ENCODE data around the gene HIP1R. TPM values are rescaled to one million over a fixed set of nuclear protein-coding genes. Genes with fewer than 3 reads are reported as not detected.

HIP1R gene
- total RNA-seq, 2 experiments from 2014 or later, result 30.7 to 32.7 TPM

GRCh38 chr12:122880155-122880667, 45.0 kb downstream of the HIP1R start:
- H3K4me1 Mint-ChIP-seq, result peaks cover 82% of the 10 kb centered on the region
- peaks cover 7% of the 10 kb centered on the region for H3K27me3 Mint-ChIP-seq
- CTCF ChIA-PET, result interaction anchor here (0.6 to 1.8 kb wide), 8 partner anchors 8 to 76 kb away, joined by 3 to 6 read pairs (median 3); no protein-coding TSS in a partner anchor
- H3K4me3 Mint-ChIP-seq, result no peak overlapping the region
- H3K9me3 Mint-ChIP-seq, result no peaks in the 10 kb centered on the region
- H3K27ac Mint-ChIP-seq, result peak overlapping the region; percentile 64
- POLR2A ChIA-PET, result no interaction called here
- DNase-seq, result no peak
- peaks cover 41% of the 10 kb centered on the region for H3K36me3 Mint-ChIP-seq (ENCODE audit: low read depth)

DNA sequence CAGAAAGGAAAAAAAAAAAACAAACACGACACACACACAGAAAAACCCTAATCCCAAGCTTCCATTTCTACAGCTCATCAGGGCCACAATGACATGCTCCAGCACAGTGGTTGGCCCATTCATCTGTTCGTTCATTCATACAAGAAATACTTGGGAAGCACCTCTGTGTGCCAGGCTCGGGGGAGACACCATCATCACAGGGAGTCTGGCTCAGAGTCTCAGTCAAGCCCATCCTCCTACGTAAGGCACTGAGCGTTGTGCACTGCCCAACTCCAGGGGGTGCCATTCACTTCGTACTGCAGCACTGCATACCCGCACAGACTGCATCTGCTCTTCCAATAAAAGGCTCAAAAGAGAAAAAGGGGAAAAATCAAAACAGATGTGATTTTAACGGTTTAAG, 45.4 kb downstream of the HIP1R start:
- H3K36me3 Mint-ChIP-seq (ENCODE audit: low read depth), result peaks cover 41% of the 10 kb centered on the region
- H3K4me1 Mint-ChIP-seq, result peaks cover 77% of the 10 kb centered on the region
- POLR2A ChIA-PET, result no interaction called here
- H3K27me3 Mint-ChIP-seq, result peaks cover 7% of the 10 kb centered on the region
- H3K4me3 Mint-ChIP-seq, result no peak overlapping the region
- CTCF ChIA-PET, result interaction anchor here (0.6 to 1.8 kb wide), 5 partner anchors 8 to 75 kb away, joined by 3 to 6 read pairs (median 4); no protein-coding TSS in a partner anchor
- no peaks in the 10 kb centered on the region for H3K9me3 Mint-ChIP-seq
- DNase-seq, result peak; percentile 29
- peak overlapping the region; percentile 3 for H3K27ac Mint-ChIP-seq

GRCh38 chr12:122882908-122883558, 47.8 kb downstream of the HIP1R start:
- H3K4me3 Mint-ChIP-seq, result no peak overlapping the region
- H3K27ac Mint-ChIP-seq, result no peak overlapping the region
- no peak for DNase-seq
- H3K9me3 Mint-ChIP-seq, result no peaks in the 10 kb centered on the region
- H3K27me3 Mint-ChIP-seq, result peaks cover 7% of the 10 kb centered on the region
- peaks cover 31% of the 10 kb centered on the region for H3K36me3 Mint-ChIP-seq (ENCODE audit: low read depth)
- CTCF ChIA-PET, result interaction anchor here (0.8 to 3.0 kb wide), 6 partner anchors 12 to 69 kb away, joined by 3 to 7 read pairs (median 4); no protein-coding TSS in a partner anchor
- POLR2A ChIA-PET, result no interaction called here
- H3K4me1 Mint-ChIP-seq, result peaks cover 78% of the 10 kb centered on the region

DNA sequence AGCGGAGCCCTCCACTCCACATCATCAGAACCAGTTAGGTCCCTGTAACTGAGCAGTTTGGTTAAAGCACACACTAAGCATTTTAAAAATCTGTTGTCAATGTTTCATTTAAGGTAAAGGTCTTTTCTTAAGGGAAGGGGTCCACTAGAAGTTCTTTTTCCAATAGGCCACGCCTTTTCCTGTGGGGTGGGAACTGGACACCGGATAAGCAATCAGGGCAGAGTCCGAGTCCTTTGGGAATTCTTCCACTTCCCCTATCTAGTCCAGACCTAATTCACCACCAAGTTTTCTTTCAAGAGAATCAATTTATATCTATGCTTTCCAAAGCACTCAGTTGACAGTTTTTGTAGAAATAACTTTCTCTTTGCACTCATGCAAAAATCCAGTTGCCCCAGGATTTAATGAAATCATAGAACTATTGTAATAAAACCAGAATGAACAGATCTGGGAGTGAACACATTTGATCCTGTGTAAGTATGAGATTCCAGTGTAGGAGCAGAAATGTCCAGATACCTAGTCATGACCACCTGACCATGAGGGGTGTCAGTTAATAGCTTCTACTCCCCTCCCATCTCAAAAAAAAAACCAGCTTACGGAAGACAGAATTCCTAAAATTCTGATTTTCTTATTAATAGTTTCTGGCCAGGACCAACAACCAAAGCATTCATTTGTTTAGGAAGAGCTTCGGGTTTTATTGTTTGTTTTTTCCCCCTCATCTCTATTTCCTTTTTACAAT, 49.0 kb downstream of the HIP1R start:
- H3K27ac Mint-ChIP-seq, result no peak overlapping the region
- peaks cover 78% of the 10 kb centered on the region for H3K4me1 Mint-ChIP-seq
- no peak for DNase-seq
- no peaks in the 10 kb centered on the region for H3K9me3 Mint-ChIP-seq
- POLR2A ChIA-PET, result no interaction called here
- H3K27me3 Mint-ChIP-seq, result peaks cover 7% of the 10 kb centered on the region
- H3K36me3 Mint-ChIP-seq (ENCODE audit: low read depth), result peaks cover 29% of the 10 kb centered on the region
- CTCF ChIA-PET, result interaction anchor here (2.0 to 3.0 kb wide), 2 partner anchors 24 to 68 kb away, joined by 7 read pairs; no protein-coding TSS in a partner anchor
- H3K4me3 Mint-ChIP-seq, result no peak overlapping the region

GRCh38 chr12:122884860-122885259, 49.6 kb downstream of the HIP1R start:
- Mint-ChIP-seq H3K27ac (no peak overlapping the region), H3K9me3 (no peaks in the 10 kb centered on the region), H3K27me3 (peaks cover 5% of the 10 kb centered on the region), H3K36me3 (ENCODE audit: low read depth) (peaks cover 24% of the 10 kb centered on the region), H3K4me3 (no peak overlapping the region), H3K4me1 (peaks cover 76% of the 10 kb centered on the region)
- ChIA-PET CTCF (interaction anchor here (0.7 to 3.0 kb wide), 4 partner anchors 10 to 366 kb away, joined by 3 to 7 read pairs (median 3); no protein-coding TSS in a partner anchor), POLR2A (no interaction called here)
- no peak for DNase-seq

DNA sequence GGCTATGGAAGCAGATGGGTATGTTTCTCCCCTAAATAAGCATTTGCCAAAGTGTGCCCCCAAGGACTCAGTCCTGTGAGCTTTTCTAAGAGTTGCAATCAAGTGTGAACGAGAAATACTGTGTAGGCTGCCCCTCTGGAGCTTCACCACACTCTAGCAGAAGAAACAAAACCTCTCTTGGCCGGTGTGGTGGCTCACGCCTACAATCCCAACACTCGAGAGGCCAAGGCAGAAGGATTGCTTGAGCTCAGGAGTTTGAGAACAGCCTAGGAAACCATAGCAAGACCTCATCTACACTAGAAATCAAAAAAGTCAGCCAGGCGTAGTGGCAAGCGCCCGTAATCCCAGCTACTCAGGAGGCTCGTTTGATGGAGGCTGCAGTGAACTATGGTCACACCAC, 50.9 kb downstream of the HIP1R start:
- peaks cover 17% of the 10 kb centered on the region for H3K36me3 Mint-ChIP-seq (ENCODE audit: low read depth)

DNA sequence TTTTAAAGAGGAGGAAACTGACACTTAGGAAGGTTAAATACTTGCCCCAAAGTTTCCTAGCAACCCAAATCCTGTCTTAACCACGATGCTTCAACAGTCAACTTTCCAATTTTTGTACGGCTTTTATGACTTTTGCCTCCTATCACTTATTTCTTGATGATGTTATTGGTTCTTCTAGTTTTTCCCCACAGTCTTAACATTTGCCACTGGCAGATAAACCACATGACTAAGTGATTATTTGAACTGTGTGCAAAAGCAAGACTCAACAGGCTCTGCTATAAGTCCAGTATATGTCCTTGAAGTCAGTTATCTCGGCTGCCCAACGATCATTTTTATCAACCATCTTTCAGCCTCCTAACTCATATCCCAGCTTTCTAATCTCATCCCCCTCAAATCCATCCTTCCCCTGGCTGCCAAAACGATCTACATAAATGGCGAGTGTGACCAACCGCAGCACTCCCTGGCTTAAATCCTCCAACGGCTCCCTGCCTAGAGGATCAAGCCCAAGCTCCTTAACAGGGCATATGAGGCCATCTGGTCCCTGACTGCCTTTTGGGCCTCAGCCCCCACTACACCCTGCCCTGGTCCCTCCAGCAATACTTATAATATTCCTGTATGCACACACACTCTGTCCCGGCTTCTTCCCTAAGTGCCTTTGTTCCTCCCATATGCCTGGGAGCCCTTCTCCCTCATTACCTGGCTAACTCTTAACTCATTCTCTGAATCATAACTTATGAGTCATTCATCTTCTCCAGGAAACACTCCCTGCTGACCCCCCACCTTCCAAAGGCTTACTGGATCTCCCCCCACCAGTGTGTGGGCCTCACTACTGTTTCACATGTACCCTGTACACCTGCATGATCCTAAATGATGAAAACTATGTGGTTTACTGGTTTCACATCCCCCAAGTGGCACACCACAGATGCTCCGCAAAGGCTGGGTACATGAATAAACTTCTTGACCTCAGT, 51.9 kb downstream of the HIP1R start:
- Mint-ChIP-seq H3K36me3 (ENCODE audit: low read depth) (peaks cover 14% of the 10 kb centered on the region), H3K9me3 (no peaks in the 10 kb centered on the region), H3K27me3 (peaks cover 5% of the 10 kb centered on the region), H3K27ac (peak overlapping the region; percentile 90), H3K4me3 (peak overlapping the region; percentile 33), H3K4me1 (peaks cover 73% of the 10 kb centered on the region)
- peak; percentile 55 for DNase-seq
- ChIA-PET CTCF (interaction anchor here (1.0 to 1.6 kb wide), 4 partner anchors 7 to 21 kb away, joined by 3 to 5 read pairs (median 4); no protein-coding TSS in a partner anchor), POLR2A (interaction anchor here (0.5 kb wide), 1 partner anchor 14 kb away, joined by 7 read pairs; no protein-coding TSS in a partner anchor)

More for the DNA sequence above, 50.9 kb downstream of the HIP1R start:
- H3K4me1 Mint-ChIP-seq, result peaks cover 74% of the 10 kb centered on the region
- ChIA-PET CTCF (interaction anchor here (0.6 to 1.5 kb wide), 6 partner anchors 8 to 53 kb away, joined by 3 to 5 read pairs (median 4); partner anchors contain the start of gene VPS37B), POLR2A (no interaction called here)
- H3K27ac Mint-ChIP-seq, result no peak overlapping the region
- no peaks in the 10 kb centered on the region for H3K9me3 Mint-ChIP-seq
- no peak overlapping the region for H3K4me3 Mint-ChIP-seq
- no peak for DNase-seq
- peaks cover 5% of the 10 kb centered on the region for H3K27me3 Mint-ChIP-seq

DNA sequence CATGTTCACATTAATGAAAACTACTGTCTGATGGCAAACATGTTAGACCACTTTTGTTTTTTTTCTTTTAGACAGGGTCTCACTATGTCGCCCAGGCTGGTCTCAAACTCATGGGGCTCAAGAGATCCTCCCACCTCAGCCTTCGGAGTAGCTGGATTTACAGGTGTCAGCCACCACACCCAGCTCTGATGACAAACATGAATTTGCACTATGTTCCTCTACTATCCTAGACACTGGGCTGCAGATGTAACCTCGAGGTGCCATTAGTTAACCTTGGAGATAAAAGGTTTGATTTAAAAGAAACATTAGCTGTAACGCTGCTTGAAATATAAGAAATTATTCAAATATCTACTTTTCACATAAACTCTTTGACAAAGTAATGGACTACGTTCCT, 52.6 kb downstream of the HIP1R start:
- peak overlapping the region; percentile 64 for H3K4me3 Mint-ChIP-seq
- peaks cover 2% of the 10 kb centered on the region for H3K27me3 Mint-ChIP-seq
- DNase-seq, result no peak
- POLR2A ChIA-PET, result interaction anchor here (0.5 to 0.6 kb wide), 2 partner anchors 13 to 182 kb away, joined by 3 to 7 read pairs; no protein-coding TSS in a partner anchor
- peak overlapping the region; percentile 90 for H3K27ac Mint-ChIP-seq
- CTCF ChIA-PET, result interaction anchor here (0.9 to 1.9 kb wide), 5 partner anchors 8 to 59 kb away, joined by 3 to 6 read pairs (median 3); no protein-coding TSS in a partner anchor
- peaks cover 16% of the 10 kb centered on the region for H3K36me3 Mint-ChIP-seq (ENCODE audit: low read depth)
- peaks cover 73% of the 10 kb centered on the region for H3K4me1 Mint-ChIP-seq
- no peaks in the 10 kb centered on the region for H3K9me3 Mint-ChIP-seq

- H3K27me3 Mint-ChIP-seq, result peaks cover 2% of the 10 kb centered on the region
- H3K36me3 Mint-ChIP-seq (ENCODE audit: low read depth), result peaks cover 18% of the 10 kb centered on the region
- POLR2A ChIA-PET, result interaction anchor here (0.6 kb wide), 1 partner anchor 182 kb away, joined by 3 read pairs; no protein-coding TSS in a partner anchor
- peaks cover 71% of the 10 kb centered on the region for H3K4me1 Mint-ChIP-seq
- no peaks in the 10 kb centered on the region for H3K9me3 Mint-ChIP-seq
- CTCF ChIA-PET, result interaction anchor here (0.6 to 1.9 kb wide), 8 partner anchors 8 to 970 kb away, joined by 3 to 6 read pairs (median 4); partner anchors contain the start of gene CFAP251
- H3K27ac Mint-ChIP-seq, result peak overlapping the region; percentile 90
- peak overlapping the region; percentile 64 for H3K4me3 Mint-ChIP-seq
- peak; percentile 68 for DNase-seq
Observed at GRCh38 chr12:122888232-122888752, 53.0 kb downstream of the HIP1R start.

DNA sequence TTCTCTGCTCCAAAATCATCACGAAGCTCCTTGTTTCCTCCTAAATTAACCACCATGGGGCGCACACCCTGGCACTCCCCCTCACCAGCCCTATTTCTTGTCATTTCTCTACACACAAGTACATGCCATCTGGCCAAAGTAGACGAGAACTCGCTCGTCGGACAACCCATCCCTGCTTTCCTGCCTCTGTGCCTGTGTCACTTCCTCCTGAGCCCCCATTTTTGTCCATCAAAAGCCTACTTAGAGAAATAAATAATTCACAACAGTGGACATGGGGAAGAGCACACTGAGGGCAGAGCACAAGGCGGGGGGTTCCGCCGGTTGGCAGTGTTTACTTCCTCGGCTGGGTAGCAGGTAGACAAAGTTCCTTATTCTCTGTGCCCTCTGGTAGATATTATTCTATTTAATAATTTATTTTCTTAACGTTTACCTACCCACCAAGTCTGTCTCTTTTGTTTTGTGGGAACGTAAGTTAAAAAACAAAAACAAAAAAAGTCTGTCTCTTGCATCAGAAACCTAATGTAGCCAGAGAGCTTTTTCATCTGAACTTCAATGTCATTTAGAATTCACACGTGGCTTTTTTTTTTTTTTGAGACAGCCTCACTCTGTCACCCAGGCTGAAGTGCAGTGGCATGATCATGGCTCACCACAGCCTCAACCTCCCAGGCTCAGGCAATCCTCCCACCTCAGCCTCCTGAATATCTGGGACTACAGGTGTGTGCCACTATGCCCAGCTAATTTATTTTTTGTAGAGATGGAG, 54.7 kb downstream of the HIP1R start:
- peak overlapping the region; percentile 78 for H3K27ac Mint-ChIP-seq
- CTCF ChIA-PET, result interaction anchor here (0.6 to 1.9 kb wide), 3 partner anchors 10 to 397 kb away, joined by 3 to 6 read pairs (median 6); no protein-coding TSS in a partner anchor
- peak overlapping the region; percentile 6 for H3K4me3 Mint-ChIP-seq

More for the DNA sequence above, 54.7 kb downstream of the HIP1R start:
- no peak for DNase-seq
- no peaks in the 10 kb centered on the region for H3K27me3 Mint-ChIP-seq
- no peaks in the 10 kb centered on the region for H3K9me3 Mint-ChIP-seq
- peaks cover 79% of the 10 kb centered on the region for H3K4me1 Mint-ChIP-seq
- H3K36me3 Mint-ChIP-seq (ENCODE audit: low read depth), result peaks cover 14% of the 10 kb centered on the region
- POLR2A ChIA-PET, result interaction anchor here (0.6 kb wide), 1 partner anchor 12 kb away, joined by 5 read pairs; no protein-coding TSS in a partner anchor

All from activated CD4-positive, alpha-beta T cell treated with anti-CD3 and anti-CD28 coated beads, Interleukin-2, amount 10 ng/mL, durations not matched to agents 7 days and 5 days (primary cell).